Activated naive CD8-positive, alpha-beta T cell treated with anti-CD3 and anti-CD28 coated beads, Interleukin-2, amount 10 ng/mL, durations not matched to agents 7 days and 5 days (primary cell): ENCODE data around the gene GPR84. TPM values are rescaled to one million over a fixed set of nuclear protein-coding genes. Genes with fewer than 3 reads are reported as not detected.

Source experiments
- ATAC-seq: fragments of 150-1000 bp; cut with Tn5 transposase; one replicate; pipeline ENCODE4 v1.10.0; 2021; ENCODE audit warnings: low read depth, moderate library complexity
- POLR2A ChIA-PET: fragments of 350-600 bp; sonication (Branson Sonifier 250); formaldehyde crosslinking; loops from one replicate; lab custom pipeline; 2021; ENCODE audit warnings: antibody characterized with exemption; lab: Charles Lee
- DNase-seq: peaks from one replicate; pipeline ENCODE4 v3.0.0; 2021
- H3K27ac Mint-ChIP-seq: one replicate; pipeline ENCODE4 v1.8.0; 2022; ENCODE audit warnings: mild to moderate bottlenecking, mixed read lengths
- H3K27me3 Mint-ChIP-seq: one replicate; pipeline ENCODE4 v1.8.0; 2022; ENCODE audit warnings: mild to moderate bottlenecking, moderate library complexity, mixed read lengths
- H3K36me3 Mint-ChIP-seq: one replicate; pipeline ENCODE4 v1.8.0; 2021; ENCODE audit warnings: mild to moderate bottlenecking, mixed read lengths
- H3K4me1 Mint-ChIP-seq: one replicate; pipeline ENCODE4 v1.8.0; 2021; ENCODE audit warnings: mixed read lengths
- H3K4me3 Mint-ChIP-seq: one replicate; pipeline ENCODE4 v1.8.0; 2022; ENCODE audit warnings: mild to moderate bottlenecking, moderate library complexity, mixed read lengths
- H3K9me3 Mint-ChIP-seq: one replicate; pipeline ENCODE4 v1.8.0; 2021; ENCODE audit warnings: mixed read lengths
- total RNA-seq, 2 experiments: library from RNA; stranded (reverse); gene quantifications; one replicate each; pipeline ENCODE4 v1.2.3, GENCODE V29; 2021

GPR84 gene
- total RNA-seq, 2 experiments from 2014 or later, result 0.39 to 0.65 TPM

GRCh38 chr12:54377007-54377406, 12.7 kb upstream of the GPR84 start:
- H3K4me1 Mint-ChIP-seq, result peaks cover 15% of the 10 kb centered on the region
- no peaks in the 10 kb centered on the region for H3K9me3 Mint-ChIP-seq
- DNase-seq (no peak), ATAC-seq (no peak)
- H3K27ac Mint-ChIP-seq, result no peak overlapping the region
- POLR2A ChIA-PET, result interaction anchor here (0.6 kb wide), 1 partner anchor 70 kb away, joined by 4 read pairs; no protein-coding TSS in a partner anchor
- H3K4me3 Mint-ChIP-seq, result no peak overlapping the region
- H3K36me3 Mint-ChIP-seq, result no peaks in the 10 kb centered on the region
- H3K27me3 Mint-ChIP-seq, result peaks cover 5% of the 10 kb centered on the region

GRCh38 chr12:54376596-54376995, 12.3 kb upstream of the GPR84 start:
- Mint-ChIP-seq H3K4me1 (peaks cover 17% of the 10 kb centered on the region), H3K9me3 (no peaks in the 10 kb centered on the region), H3K36me3 (no peaks in the 10 kb centered on the region), H3K4me3 (no peak overlapping the region), H3K27me3 (peaks cover 5% of the 10 kb centered on the region), H3K27ac (no peak overlapping the region)
- ATAC-seq, result no peak
- no peak for DNase-seq
- POLR2A ChIA-PET, result no interaction called here

- no peaks in the 10 kb centered on the region for H3K9me3 Mint-ChIP-seq
- peaks cover 20% of the 10 kb centered on the region for H3K4me1 Mint-ChIP-seq
- H3K27ac Mint-ChIP-seq, result no peak overlapping the region
- no peak for ATAC-seq
- H3K27me3 Mint-ChIP-seq, result peaks cover 5% of the 10 kb centered on the region
- H3K4me3 Mint-ChIP-seq, result no peak overlapping the region
- no peaks in the 10 kb centered on the region for H3K36me3 Mint-ChIP-seq
- POLR2A ChIA-PET, result interaction anchor here (0.5 kb wide), 1 partner anchor 115 kb away, joined by 6 read pairs; no protein-coding TSS in a partner anchor
- no peak for DNase-seq
These were observed 10.9 kb upstream of the GPR84 start for GRCh38 chr12:54375259-54375579.

GRCh38 chr12:54374562-54375258, 10.4 kb upstream of the GPR84 start:
- Mint-ChIP-seq H3K36me3 (no peaks in the 10 kb centered on the region), H3K27ac (no peak overlapping the region), H3K27me3 (peaks cover 5% of the 10 kb centered on the region), H3K4me3 (no peak overlapping the region), H3K4me1 (peaks cover 18% of the 10 kb centered on the region), H3K9me3 (no peaks in the 10 kb centered on the region)
- POLR2A ChIA-PET, result interaction anchor here (0.5 to 1.1 kb wide), 2 partner anchors 94 to 115 kb away, joined by 3 to 6 read pairs; partner anchors contain the start of gene HNRNPA1
- DNase-seq (no peak), ATAC-seq (no peak)

GRCh38 chr12:54373649-54374561, 9.6 kb upstream of the GPR84 start:
- H3K36me3 Mint-ChIP-seq, result no peaks in the 10 kb centered on the region
- no peak for DNase-seq
- H3K4me1 Mint-ChIP-seq, result peaks cover 17% of the 10 kb centered on the region
- ATAC-seq, result no peak
- H3K27me3 Mint-ChIP-seq, result peaks cover 5% of the 10 kb centered on the region
- no peaks in the 10 kb centered on the region for H3K9me3 Mint-ChIP-seq
- no peak overlapping the region for H3K27ac Mint-ChIP-seq
- POLR2A ChIA-PET, result interaction anchor here (1.1 to 1.5 kb wide), 2 partner anchors 85 to 94 kb away, joined by 3 read pairs; partner anchors contain the start of gene HNRNPA1
- H3K4me3 Mint-ChIP-seq, result no peak overlapping the region

GRCh38 chr12:54372113-54372806, 8.0 kb upstream of the GPR84 start:
- Mint-ChIP-seq H3K9me3 (no peaks in the 10 kb centered on the region), H3K4me1 (peaks cover 27% of the 10 kb centered on the region), H3K36me3 (no peaks in the 10 kb centered on the region), H3K4me3 (no peak overlapping the region), H3K27me3 (peaks cover 2% of the 10 kb centered on the region), H3K27ac (no peak overlapping the region)
- no peak for DNase-seq
- ATAC-seq, result no peak
- POLR2A ChIA-PET, result interaction anchor here (0.8 to 1.5 kb wide), 3 partner anchors 84 to 86 kb away, joined by 3 read pairs; no protein-coding TSS in a partner anchor

DNA sequence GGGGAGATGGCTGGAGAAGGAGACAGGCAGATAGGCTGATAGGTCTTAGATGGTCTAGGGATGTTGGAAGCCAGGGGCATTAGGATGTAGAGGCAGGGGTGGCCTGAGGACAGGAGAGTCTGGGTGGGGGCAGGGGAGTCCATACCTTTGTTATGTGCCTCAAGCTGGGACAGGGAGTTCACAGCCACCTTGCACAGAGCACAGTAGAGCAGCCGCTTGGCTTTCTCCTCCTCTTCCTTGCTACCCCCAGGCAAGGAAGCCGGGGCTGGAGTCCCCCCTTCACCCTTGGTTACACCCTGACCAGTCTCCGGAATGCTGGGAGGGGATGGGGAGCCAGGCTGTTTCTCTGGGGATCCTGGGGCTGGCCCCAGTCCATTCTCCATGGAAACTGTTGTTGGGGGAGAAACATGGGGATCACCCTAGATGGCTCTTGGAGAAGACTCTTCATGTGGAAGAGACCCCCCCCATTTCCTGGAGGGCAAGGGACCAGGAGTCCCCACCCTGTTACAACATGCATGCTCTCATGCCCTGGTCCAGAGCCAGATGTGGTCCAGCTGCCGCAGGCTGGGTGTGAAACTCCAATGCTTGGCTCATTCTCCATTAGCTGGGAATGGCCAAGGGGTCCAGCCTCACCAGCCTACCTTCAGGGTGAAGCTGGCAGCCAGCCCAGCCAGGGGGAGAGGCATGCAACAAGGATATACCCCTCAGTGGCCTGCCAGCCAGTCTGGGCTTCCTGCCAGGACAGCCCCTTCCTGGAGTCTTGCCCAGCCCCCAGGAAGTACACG, 7.2 kb upstream of the GPR84 start:
- no peaks in the 10 kb centered on the region for H3K9me3 Mint-ChIP-seq
- no peak for ATAC-seq
- no peak overlapping the region for H3K4me3 Mint-ChIP-seq
- H3K27me3 Mint-ChIP-seq, result peaks cover 2% of the 10 kb centered on the region
- POLR2A ChIA-PET, result interaction anchor here (1.0 kb wide), 1 partner anchor 84 kb away, joined by 3 read pairs; no protein-coding TSS in a partner anchor
- H3K27ac Mint-ChIP-seq, result peak overlapping the region; percentile 28
- DNase-seq, result no peak
- H3K36me3 Mint-ChIP-seq, result no peaks in the 10 kb centered on the region
- peaks cover 28% of the 10 kb centered on the region for H3K4me1 Mint-ChIP-seq

- DNase-seq, result no peak
- POLR2A ChIA-PET, result interaction anchor here (0.9 to 1.3 kb wide), 2 partner anchors 8 to 9 kb away, joined by 3 to 4 read pairs; no protein-coding TSS in a partner anchor
- no peak overlapping the region for H3K4me3 Mint-ChIP-seq
- H3K4me1 Mint-ChIP-seq, result peaks cover 28% of the 10 kb centered on the region
- no peaks in the 10 kb centered on the region for H3K36me3 Mint-ChIP-seq
- peaks cover 2% of the 10 kb centered on the region for H3K27me3 Mint-ChIP-seq
- H3K27ac Mint-ChIP-seq, result no peak overlapping the region
- no peaks in the 10 kb centered on the region for H3K9me3 Mint-ChIP-seq
- ATAC-seq, result no peak
These were observed 6.0 kb upstream of the GPR84 start for GRCh38 chr12:54370171-54370730.

DNA sequence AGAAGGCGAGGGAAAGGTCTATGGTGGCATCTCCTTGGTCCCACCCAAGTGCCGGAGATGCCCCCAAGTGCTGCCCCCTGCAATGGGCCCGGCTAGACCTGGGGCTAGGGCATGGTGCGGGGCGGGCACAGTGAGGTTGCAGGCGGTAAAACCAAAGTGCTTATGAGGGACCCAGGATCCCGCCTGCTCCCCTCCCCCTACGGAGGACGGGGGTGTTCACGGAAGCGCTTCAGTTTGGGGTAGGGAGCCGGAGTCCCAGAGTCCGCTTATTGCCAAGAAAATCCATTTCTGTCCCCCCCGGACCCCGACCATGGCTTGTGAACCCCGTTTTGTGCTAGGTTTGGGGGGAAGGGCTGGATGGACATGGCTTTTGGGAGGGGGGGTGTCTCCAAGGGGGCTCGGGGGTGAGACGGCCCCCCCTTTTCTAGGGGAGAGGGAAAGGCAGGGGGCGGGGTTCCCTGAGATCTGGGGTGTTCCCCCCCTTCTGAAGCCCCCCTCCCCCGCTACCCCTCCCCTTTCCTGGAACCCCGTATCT, 5.4 kb upstream of the GPR84 start:
- Mint-ChIP-seq H3K4me3 (no peak overlapping the region), H3K27me3 (peaks cover 2% of the 10 kb centered on the region), H3K9me3 (no peaks in the 10 kb centered on the region), H3K27ac (no peak overlapping the region), H3K4me1 (peaks cover 32% of the 10 kb centered on the region), H3K36me3 (no peaks in the 10 kb centered on the region)
- DNase-seq (no peak), ATAC-seq (no peak)
- POLR2A ChIA-PET, result interaction anchor here (1.3 kb wide), 1 partner anchor 10 kb away, joined by 4 read pairs; no protein-coding TSS in a partner anchor

DNA sequence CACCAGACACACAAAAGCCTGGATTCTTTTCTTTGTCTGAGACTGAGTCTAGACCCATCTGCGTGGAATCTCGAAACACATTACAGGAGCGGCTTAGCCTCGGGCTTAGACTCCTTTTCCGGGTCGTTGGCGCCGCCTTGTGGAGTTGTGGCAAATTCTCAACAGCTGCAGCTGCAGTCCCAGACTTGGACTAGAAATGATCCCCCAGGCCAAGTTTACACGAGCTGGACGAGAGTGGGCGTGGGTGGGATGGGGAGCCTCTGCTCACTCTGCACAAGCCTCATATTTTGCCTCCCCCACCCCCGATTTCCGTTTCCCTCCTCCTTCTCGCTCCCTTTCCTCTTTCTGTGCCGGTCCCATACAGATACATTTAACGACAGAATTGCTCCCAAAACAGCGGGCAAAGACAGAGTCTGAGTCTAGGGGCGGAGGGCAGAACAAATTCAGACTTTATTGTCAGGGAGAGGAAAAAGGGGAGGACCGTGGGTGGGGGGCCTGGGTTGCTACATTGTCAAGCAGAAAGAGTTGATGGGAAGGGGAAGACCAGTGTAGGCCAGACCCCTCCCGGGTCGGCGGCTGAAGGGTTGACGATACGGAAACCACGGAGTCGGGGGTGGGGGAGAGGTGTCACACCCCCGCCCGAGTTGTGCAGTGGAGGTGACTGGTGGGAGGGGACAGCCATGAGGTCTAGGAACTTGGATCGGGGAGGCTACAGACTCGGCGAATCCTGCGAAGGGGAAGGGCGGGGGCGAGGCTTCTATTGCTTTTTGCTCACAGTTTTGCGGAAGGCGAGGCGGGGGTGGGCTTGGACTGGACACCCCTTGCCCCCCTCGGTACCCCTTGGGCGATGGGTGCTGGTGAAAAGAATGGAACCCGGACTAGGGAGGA, 4.7 kb upstream of the GPR84 start:
- Mint-ChIP-seq H3K9me3 (no peaks in the 10 kb centered on the region), H3K27ac (no peak overlapping the region), H3K4me1 (peaks cover 38% of the 10 kb centered on the region), H3K27me3 (peaks cover 2% of the 10 kb centered on the region), H3K36me3 (no peaks in the 10 kb centered on the region), H3K4me3 (peak overlapping the region; percentile 1)
- ATAC-seq (peak; percentile 82), DNase-seq (peak; percentile 91)
- POLR2A ChIA-PET, result interaction anchor here (1.1 to 1.2 kb wide), 3 partner anchors 33 to 88 kb away, joined by 3 to 4 read pairs (median 4); partner anchors contain the start of gene HNRNPA1

DNA sequence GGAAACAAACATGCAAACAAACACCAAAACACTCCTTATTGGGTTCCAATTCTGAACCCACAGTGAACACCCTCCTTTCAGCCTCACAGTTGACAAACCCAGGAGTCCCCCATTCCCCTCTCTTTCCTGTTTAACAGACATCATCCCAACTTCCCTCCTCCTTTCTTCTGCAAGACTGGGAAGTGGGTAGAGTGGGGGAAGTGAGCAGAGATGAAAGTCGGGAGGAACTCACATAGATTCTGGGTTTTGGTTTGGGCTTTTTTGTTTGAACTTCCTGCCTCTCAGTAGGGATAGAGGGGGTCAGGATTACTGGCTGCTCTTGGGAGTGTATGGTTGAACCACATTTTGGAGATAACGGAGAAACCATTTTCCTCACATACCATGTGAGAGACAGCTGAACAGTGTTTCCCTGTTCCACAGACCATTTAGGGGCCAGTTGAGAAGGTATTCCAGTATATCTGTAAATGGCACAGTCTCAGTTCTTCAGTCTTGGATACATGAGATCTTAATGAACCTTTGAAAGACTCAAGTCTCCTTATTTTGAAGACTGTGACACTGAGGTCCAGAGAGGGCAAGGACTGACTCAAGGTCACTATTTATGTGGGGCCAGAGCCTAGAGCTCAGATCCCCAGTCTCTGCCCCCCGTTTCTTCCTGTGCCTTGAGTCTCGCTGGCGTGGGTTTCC, 3.9 kb upstream of the GPR84 start:
- POLR2A ChIA-PET, result interaction anchor here (0.5 to 1.2 kb wide), 4 partner anchors 32 to 87 kb away, joined by 3 to 4 read pairs (median 4); partner anchors contain the start of gene HNRNPA1
- H3K4me1 Mint-ChIP-seq, result peaks cover 42% of the 10 kb centered on the region
- no peaks in the 10 kb centered on the region for H3K9me3 Mint-ChIP-seq
- peak overlapping the region; percentile 1 for H3K4me3 Mint-ChIP-seq
- no peak for ATAC-seq
- H3K27me3 Mint-ChIP-seq, result peaks cover 2% of the 10 kb centered on the region
- no peak for DNase-seq
- H3K27ac Mint-ChIP-seq, result no peak overlapping the region
- H3K36me3 Mint-ChIP-seq, result no peaks in the 10 kb centered on the region
